KMS-11 (cell line): ENCODE data around the gene MLPH.

Experiments used
- H2AFZ ChIP-seq: fragments of 200-600 bp; sonication (generic); 2 replicates; pipeline ENCODE4 v1.6.1; 2016; ENCODE audit warnings: antibody characterized with exemption, mixed run types, low read depth
- H3K27ac ChIP-seq: fragments of 200-600 bp; sonication (generic); 2 replicates; pipeline ENCODE4 v1.6.1; 2016; ENCODE audit warnings: mild to moderate bottlenecking, mixed run types
- H3K27me3 ChIP-seq: fragments of 200-600 bp; sonication (generic); 2 replicates; pipeline ENCODE4 v1.6.1; 2017; ENCODE audit warnings: mild to moderate bottlenecking, low read depth, mixed run types, moderate library complexity; ENCODE audit not compliant: insufficient read depth
- H3K36me3 ChIP-seq: fragments of 200-600 bp; sonication (generic); 2 replicates; pipeline ENCODE4 v1.6.1; 2017; ENCODE audit warnings: mild to moderate bottlenecking, mixed run types; ENCODE audit not compliant: insufficient read depth
- H3K4me1 ChIP-seq: fragments of 200-600 bp; sonication (generic); 2 replicates; pipeline ENCODE4 v1.6.1; 2016; ENCODE audit warnings: mild to moderate bottlenecking, low read depth, mixed run types; ENCODE audit not compliant: poor library complexity, severe bottlenecking
- H3K4me2 ChIP-seq: fragments of 200-600 bp; sonication (generic); 2 replicates; pipeline ENCODE4 v1.7.0; 2016; ENCODE audit warnings: mild to moderate bottlenecking, mixed run types
- H3K4me3 ChIP-seq: fragments of 200-600 bp; sonication (generic); IDR thresholded peaks from 2 replicates; pipeline ENCODE4 v1.6.1; 2017; ENCODE audit warnings: low read depth, low read length, mixed read lengths; ENCODE audit not compliant: insufficient read depth
- H3K79me2 ChIP-seq: fragments of 200-600 bp; sonication (generic); 2 replicates; pipeline ENCODE4 v1.6.1; 2016; ENCODE audit warnings: low read depth, mixed run types; ENCODE audit not compliant: insufficient read depth
- H3K9ac ChIP-seq: fragments of 200-600 bp; sonication (generic); 2 replicates; pipeline ENCODE4 v1.6.1; 2016; ENCODE audit warnings: mild to moderate bottlenecking, mixed run types
- H4K20me1 ChIP-seq: fragments of 200-600 bp; sonication (generic); 2 replicates; pipeline ENCODE4 v1.6.1; 2016; ENCODE audit warnings: mild to moderate bottlenecking, mixed run types; ENCODE audit not compliant: insufficient read depth
- CTCF ChIP-seq: fragments of 200-600 bp; sonication (generic); conservative IDR thresholded peaks from 2 replicates; pipeline ENCODE4 v1.6.1; 2017; ENCODE audit warnings: low read depth, mild to moderate bottlenecking, antibody characterized with exemption, low read length, moderate library complexity, mixed read lengths

MLPH gene

DNA sequence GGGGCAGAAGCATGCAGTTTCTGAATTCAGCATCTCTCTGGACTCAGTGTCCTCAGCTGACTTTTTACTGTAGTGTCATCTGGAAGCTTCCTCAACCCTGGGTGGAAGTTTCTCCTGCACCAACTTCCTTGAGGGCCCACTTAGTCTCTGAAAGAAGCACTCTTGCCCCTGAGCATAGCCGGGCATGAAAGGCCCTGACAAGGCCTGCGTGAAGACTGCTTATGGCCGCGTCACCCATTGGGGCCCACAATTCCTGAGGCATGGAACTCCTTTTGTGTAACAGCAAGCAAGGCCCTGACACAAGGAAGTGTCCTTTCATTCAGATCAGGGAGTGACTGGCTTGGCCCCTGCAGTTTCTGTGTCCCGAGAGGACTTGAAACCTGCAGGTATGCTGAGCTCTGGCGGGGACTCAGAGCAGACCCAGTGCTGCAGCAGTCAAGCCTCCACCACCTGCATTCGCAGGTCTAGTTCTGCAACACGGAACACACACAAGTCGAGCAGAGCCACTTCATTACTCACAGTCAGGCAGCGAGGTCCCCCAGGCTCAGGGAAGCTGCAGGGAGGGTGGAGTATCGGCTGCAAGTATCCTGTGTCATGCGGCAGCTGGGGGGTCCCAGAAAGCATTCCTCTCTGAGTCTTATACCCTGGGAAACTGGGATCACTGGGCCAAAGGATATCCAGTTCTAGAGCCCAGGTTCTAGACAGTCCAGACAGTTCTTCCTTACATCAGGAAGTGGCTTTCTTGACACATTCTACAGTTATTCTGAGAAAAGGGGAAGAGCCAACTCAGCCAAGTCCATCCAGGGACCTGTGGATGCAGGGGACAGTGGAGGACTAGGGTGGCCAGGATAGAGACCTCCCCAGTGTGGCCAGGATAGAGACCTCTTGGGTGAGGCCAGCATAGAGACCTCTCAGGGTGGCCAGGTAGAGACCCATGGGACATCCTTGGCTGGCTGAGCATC, 43.7 kb downstream of the MLPH start:
- no peak for TF ChIP-seq CTCF
- no peaks in the 10 kb centered on the region for H3K4me1 ChIP-seq
- H3K4me3 ChIP-seq = no peak overlapping the region
- no peaks in the 10 kb centered on the region for H3K79me2 ChIP-seq
- no peak overlapping the region for H2AFZ ChIP-seq
- H3K27me3 ChIP-seq = no peaks in the 10 kb centered on the region
- H3K4me2 ChIP-seq = no peak overlapping the region
- H3K27ac ChIP-seq = no peak overlapping the region
- H3K9ac ChIP-seq = no peak overlapping the region
- no peaks in the 10 kb centered on the region for H3K36me3 ChIP-seq
- no peaks in the 10 kb centered on the region for H4K20me1 ChIP-seq

- TF ChIP-seq CTCF = no peak
- H3K79me2 ChIP-seq = no peaks in the 10 kb centered on the region
- H3K4me2 ChIP-seq = no peak overlapping the region
- no peaks in the 10 kb centered on the region for H4K20me1 ChIP-seq
- no peak overlapping the region for H3K27ac ChIP-seq
- H3K27me3 ChIP-seq = no peaks in the 10 kb centered on the region
- no peaks in the 10 kb centered on the region for H3K36me3 ChIP-seq
- no peak overlapping the region for H3K9ac ChIP-seq
- no peaks in the 10 kb centered on the region for H3K4me1 ChIP-seq
- no peak overlapping the region for H3K4me3 ChIP-seq
- H2AFZ ChIP-seq = no peak overlapping the region
These were observed 45.1 kb downstream of the MLPH start for GRCh38 chr2:237532160-237532559.

DNA sequence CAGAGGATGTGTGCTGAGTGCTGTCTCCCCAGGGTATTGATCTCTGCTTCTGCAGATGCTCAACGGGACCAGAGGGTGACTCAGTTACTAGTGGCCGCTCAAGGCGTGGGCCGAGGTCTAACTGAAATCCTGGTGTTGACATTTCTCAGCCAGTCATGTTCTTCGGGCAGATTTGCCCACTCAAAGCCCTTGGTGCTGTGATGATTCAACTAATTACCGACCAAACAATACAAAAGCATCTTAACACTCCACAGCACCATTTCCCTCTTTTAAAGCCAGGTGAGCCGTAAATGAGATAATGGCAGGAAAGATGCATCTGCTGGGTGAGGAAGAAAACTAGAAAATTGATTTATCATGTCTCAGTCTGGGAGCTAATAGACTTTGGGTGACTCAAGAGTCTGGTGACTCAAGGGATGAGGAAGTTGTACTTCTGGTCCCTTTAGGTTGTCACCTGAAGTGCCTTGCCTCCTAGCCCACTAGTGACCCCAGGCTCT, 46.7 kb downstream of the MLPH start:
- Histone ChIP-seq H3K27ac (no peak overlapping the region), H3K36me3 (no peaks in the 10 kb centered on the region)

DNA sequence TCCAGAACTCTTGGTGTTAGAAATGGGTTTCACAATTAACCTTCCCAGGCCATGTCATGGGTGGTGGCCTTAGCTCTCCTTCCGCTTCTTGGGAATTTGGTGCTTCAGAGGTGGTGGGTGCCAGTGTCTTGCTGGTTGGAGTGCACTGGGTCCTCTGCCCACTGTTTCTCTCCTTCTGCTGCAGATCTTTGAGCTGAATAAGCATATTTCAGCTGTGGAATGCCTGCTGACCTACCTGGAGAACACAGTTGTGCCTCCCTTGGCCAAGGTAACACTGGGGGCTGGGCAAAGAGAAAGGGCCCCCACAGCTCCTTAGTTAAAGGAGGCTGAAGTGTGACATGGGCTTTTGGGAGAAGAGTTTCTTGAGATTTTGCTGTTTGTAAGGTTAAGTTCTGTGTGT, 47.3 kb downstream of the MLPH start:
- Histone ChIP-seq H3K4me2 (no peak overlapping the region), H3K4me1 (no peaks in the 10 kb centered on the region), H3K4me3 (no peak overlapping the region), H3K9ac (no peak overlapping the region), H4K20me1 (no peaks in the 10 kb centered on the region), H3K27me3 (no peaks in the 10 kb centered on the region), H2AFZ (no peak overlapping the region), H3K79me2 (no peaks in the 10 kb centered on the region), H3K27ac (no peak overlapping the region), H3K36me3 (no peaks in the 10 kb centered on the region)
- TF ChIP-seq CTCF = no peak

More for the DNA sequence above, 46.7 kb downstream of the MLPH start:
- Histone ChIP-seq H3K27me3 (no peaks in the 10 kb centered on the region), H3K4me2 (no peak overlapping the region), H3K4me1 (no peaks in the 10 kb centered on the region), H3K9ac (no peak overlapping the region), H2AFZ (no peak overlapping the region), H3K4me3 (no peak overlapping the region), H4K20me1 (no peaks in the 10 kb centered on the region), H3K79me2 (no peaks in the 10 kb centered on the region)
- no peak for TF ChIP-seq CTCF
